ENCODE data around the gene ATRN. TPM values are rescaled to one million over a fixed set of nuclear protein-coding genes. Genes with fewer than 3 reads are reported as not detected.

The ATRN gene
- total and polyA plus RNA-seq, 2 donors (not counting 3 experiments of a cell fraction or from before 2014, with no cell fraction given): 32.3 to 33.1 TPM

GRCh38 chr20:3583765-3584164, 112.9 kb downstream of the ATRN start:
- no peak overlapping the region for H3K4me3 ChIP-seq (replicated peaks in 1 of 3; ENCODE audit: insufficient read depth in 1 of 3, low read depth in 1 of 3, low read length in 3 of 3)
- H3K27me3 ChIP-seq (ENCODE audit: control insufficient read depth in 2 of 2, insufficient read depth in 2 of 2, low read length in 2 of 2): no peaks in the 10 kb centered on the region
- TF ChIP-seq POLR2AphosphoS5 (IDR thresholded peaks at IDR 0.05; ENCODE audit: insufficient read depth, low read depth, low read length) (no peak), FOS (IDR thresholded peaks at IDR 0.05; ENCODE audit: borderline replicate concordance, insufficient read depth, low read length) (no peak), EZH2 (IDR thresholded peaks at IDR 0.05; ENCODE audit: borderline replicate concordance, low read depth, low read length, severe bottlenecking) (no peak), POLR2A (IDR thresholded peaks at IDR 0.05; ENCODE audit: low read depth, low read length) (no peak), CTCF (IDR thresholded peaks at IDR 0.05; ENCODE audit: extremely low read depth in 1 of 2, insufficient read depth in 1 of 2, low read depth in 1 of 2, low read length in 2 of 2) (no peak)
- no peaks in the 10 kb centered on the region for H4K20me1 ChIP-seq (replicated peaks; ENCODE audit: control insufficient read depth, extremely low read depth, insufficient read depth, low read length)
- H3K79me2 ChIP-seq (ENCODE audit: control insufficient read depth, insufficient read depth, low read length): no peaks in the 10 kb centered on the region
- H3K9ac ChIP-seq (replicated peaks; ENCODE audit: extremely low read depth, insufficient read depth, low read length): no peak overlapping the region
- no peaks in the 10 kb centered on the region for H3K4me1 ChIP-seq (ENCODE audit: control insufficient read depth, extremely low read depth, insufficient read depth, low read length)
- no TSS peak for BruUV-seq (replicated peaks)
- POLR2A ChIA-PET: no interaction called here
- no peak for DNase-seq (ENCODE audit: low read depth, low spot score)
- H3K27ac ChIP-seq (ENCODE audit: insufficient read depth, low read depth, low read length): no peak overlapping the region
- H3K9me1 ChIP-seq (replicated peaks; ENCODE audit: control insufficient read depth, extremely low read depth, insufficient read depth, low read length): no peaks in the 10 kb centered on the region
- H3K36me3 ChIP-seq (ENCODE audit: control insufficient read depth in 2 of 2, extremely low read depth in 1 of 2, insufficient read depth in 2 of 2, low read length in 2 of 2): peaks cover 5 to 8% of the 10 kb centered on the region in 2 experiments
- H2AFZ ChIP-seq (ENCODE audit: low read depth, low read length): no peak overlapping the region
- no peak overlapping the region for H3K4me2 ChIP-seq (ENCODE audit: insufficient read depth, low read length)
- intact Hi-C loops (cut with micrococcal nuclease): no loop called here
- CTCF ChIA-PET: no interaction called here
- no peak for FAIRE-seq
- no peaks in the 10 kb centered on the region for H3K9me3 ChIP-seq (replicated peaks; ENCODE audit: control insufficient read depth, insufficient read depth, low read length)
- dilution Hi-C loops (cut with MboI; ENCODE audit: extremely low pct_ligation_motif_present, low sequenced_read_pairs): no loop called here

DNA sequence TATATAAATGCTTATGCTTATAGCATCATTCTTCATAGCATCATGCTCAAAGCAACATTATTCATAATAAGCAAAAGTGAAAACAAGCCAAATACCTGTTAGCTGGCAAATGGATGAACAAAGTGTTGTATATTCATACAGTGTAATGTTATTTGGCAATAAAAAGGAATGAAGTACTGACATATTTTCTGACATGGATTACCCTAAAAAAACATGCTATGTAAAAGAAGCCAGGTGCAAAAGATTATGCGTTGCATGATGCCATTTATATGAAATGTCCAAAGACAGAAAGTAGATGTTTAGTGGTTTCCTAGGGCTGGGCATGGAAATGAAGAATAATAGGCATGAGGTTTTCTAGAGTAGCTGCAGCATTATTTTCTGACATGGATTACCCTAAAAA, 115.3 kb downstream of the ATRN start:
- H3K4me3 ChIP-seq (replicated peaks in 1 of 3; ENCODE audit: insufficient read depth in 1 of 3, low read depth in 1 of 3, low read length in 3 of 3): no peak overlapping the region
- H3K27me3 ChIP-seq (ENCODE audit: control insufficient read depth in 2 of 2, insufficient read depth in 2 of 2, low read length in 2 of 2): no peaks in the 10 kb centered on the region
- no peak for TF ChIP-seq JUN (IDR thresholded peaks at IDR 0.05; ENCODE audit: borderline replicate concordance, insufficient read depth, insufficient read length, low read depth)
- no peak for TF ChIP-seq POLR2A (IDR thresholded peaks at IDR 0.05; ENCODE audit: low read depth, low read length)
- TF ChIP-seq FOS (IDR thresholded peaks at IDR 0.05; ENCODE audit: borderline replicate concordance, insufficient read depth, low read length): no peak
- no peak for TF ChIP-seq EZH2 (IDR thresholded peaks at IDR 0.05; ENCODE audit: borderline replicate concordance, low read depth, low read length, severe bottlenecking)
- no peak for TF ChIP-seq POLR2AphosphoS5 (IDR thresholded peaks at IDR 0.05; ENCODE audit: insufficient read depth, low read depth, low read length)
- TF ChIP-seq, protein P1, sequence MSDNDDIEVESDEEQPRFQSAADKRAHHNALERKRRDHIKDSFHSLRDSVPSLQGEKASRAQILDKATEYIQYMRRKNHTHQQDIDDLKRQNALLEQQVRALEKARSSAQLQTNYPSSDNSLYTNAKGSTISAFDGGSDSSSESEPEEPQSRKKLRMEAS (IDR thresholded peaks at IDR 0.05; ENCODE audit: insufficient read depth, insufficient read length): no peak
- TF ChIP-seq GATA2 (IDR thresholded peaks at IDR 0.05; ENCODE audit: insufficient read depth, insufficient read length, low read depth, low read length): no peak
- no peak for TF ChIP-seq MYC (IDR thresholded peaks at IDR 0.05; ENCODE audit: low read depth, low read length)
- no peak for TF ChIP-seq CTCF (IDR thresholded peaks at IDR 0.05; ENCODE audit: extremely low read depth in 1 of 2, insufficient read depth in 1 of 2, low read depth in 1 of 2, low read length in 2 of 2)
- DNase-seq (ENCODE audit: low read depth, low spot score) (no peak), FAIRE-seq (no peak)
- peaks cover 5 to 8% of the 10 kb centered on the region in 2 experiments for H3K36me3 ChIP-seq (ENCODE audit: control insufficient read depth in 2 of 2, extremely low read depth in 1 of 2, insufficient read depth in 2 of 2, low read length in 2 of 2)
- no peaks in the 10 kb centered on the region for H3K4me1 ChIP-seq (ENCODE audit: control insufficient read depth, extremely low read depth, insufficient read depth, low read length)
- POLR2A ChIA-PET: no interaction called here
- no peak overlapping the region for H3K4me2 ChIP-seq (ENCODE audit: insufficient read depth, low read length)
- intact Hi-C loops (cut with micrococcal nuclease): no loop called here
- CTCF ChIA-PET: no interaction called here
- no peaks in the 10 kb centered on the region for H3K9me3 ChIP-seq (replicated peaks; ENCODE audit: control insufficient read depth, insufficient read depth, low read length)
- dilution Hi-C loops (cut with MboI; ENCODE audit: extremely low pct_ligation_motif_present, low sequenced_read_pairs): no loop called here
- no peaks in the 10 kb centered on the region for H3K9me1 ChIP-seq (replicated peaks; ENCODE audit: control insufficient read depth, extremely low read depth, insufficient read depth, low read length)
- H3K27ac ChIP-seq (ENCODE audit: insufficient read depth, low read depth, low read length): no peak overlapping the region
- no peaks in the 10 kb centered on the region for H4K20me1 ChIP-seq (replicated peaks; ENCODE audit: control insufficient read depth, extremely low read depth, insufficient read depth, low read length)
- no peak overlapping the region for H2AFZ ChIP-seq (ENCODE audit: low read depth, low read length)
- H3K79me2 ChIP-seq (ENCODE audit: control insufficient read depth, insufficient read depth, low read length): no peaks in the 10 kb centered on the region
- BruUV-seq (replicated peaks): no TSS peak
- H3K9ac ChIP-seq (replicated peaks; ENCODE audit: extremely low read depth, insufficient read depth, low read length): no peak overlapping the region
